ENCODE results near the gene TTC28.

DNA sequence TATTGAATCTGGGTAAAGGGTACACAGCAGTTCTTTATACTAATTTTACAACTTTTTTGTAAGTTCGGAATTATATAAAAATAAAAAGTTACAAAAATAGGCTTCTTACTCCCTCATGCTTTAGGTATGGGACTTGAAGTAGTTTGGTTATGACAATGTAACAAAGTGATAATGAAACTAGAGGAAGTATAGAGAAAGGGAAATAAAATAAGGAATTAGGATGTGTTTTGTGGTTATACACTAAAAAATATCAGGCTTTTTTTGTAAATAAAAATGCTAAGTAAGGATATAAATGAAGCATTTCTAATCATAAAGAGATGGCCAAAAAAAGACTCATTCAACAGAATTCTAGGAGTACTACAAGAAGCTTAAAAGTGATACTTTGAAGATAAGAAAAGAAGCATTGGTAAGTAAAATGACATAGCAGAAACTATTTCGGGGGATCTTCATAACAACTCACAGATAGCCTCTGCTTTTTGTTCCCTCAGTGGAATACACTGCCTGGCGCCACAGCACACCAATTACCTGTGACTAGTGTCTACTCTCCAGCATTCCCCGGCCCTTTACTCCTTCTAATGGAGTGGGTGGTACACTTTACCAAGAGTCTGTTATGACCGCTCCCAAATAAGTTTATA, 437.9 kb downstream of the TTC28 start:
- TF ChIP-seq, protein P1, sequence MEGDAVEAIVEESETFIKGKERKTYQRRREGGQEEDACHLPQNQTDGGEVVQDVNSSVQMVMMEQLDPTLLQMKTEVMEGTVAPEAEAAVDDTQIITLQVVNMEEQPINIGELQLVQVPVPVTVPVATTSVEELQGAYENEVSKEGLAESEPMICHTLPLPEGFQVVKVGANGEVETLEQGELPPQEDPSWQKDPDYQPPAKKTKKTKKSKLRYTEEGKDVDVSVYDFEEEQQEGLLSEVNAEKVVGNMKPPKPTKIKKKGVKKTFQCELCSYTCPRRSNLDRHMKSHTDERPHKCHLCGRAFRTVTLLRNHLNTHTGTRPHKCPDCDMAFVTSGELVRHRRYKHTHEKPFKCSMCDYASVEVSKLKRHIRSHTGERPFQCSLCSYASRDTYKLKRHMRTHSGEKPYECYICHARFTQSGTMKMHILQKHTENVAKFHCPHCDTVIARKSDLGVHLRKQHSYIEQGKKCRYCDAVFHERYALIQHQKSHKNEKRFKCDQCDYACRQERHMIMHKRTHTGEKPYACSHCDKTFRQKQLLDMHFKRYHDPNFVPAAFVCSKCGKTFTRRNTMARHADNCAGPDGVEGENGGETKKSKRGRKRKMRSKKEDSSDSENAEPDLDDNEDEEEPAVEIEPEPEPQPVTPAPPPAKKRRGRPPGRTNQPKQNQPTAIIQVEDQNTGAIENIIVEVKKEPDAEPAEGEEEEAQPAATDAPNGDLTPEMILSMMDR (IDR thresholded peaks at IDR 0.05), result no peak
- no peak for TF ChIP-seq POLR2A (IDR thresholded peaks at IDR 0.05; ENCODE audit: low read depth)
- TF ChIP-seq POLR2AphosphoS5 (IDR thresholded peaks at IDR 0.05), result no peak

All from esophagus muscularis mucosa (tissue), 3 donors.